ENCODE measurements around the gene ZNF564.

Gene ZNF564

DNA sequence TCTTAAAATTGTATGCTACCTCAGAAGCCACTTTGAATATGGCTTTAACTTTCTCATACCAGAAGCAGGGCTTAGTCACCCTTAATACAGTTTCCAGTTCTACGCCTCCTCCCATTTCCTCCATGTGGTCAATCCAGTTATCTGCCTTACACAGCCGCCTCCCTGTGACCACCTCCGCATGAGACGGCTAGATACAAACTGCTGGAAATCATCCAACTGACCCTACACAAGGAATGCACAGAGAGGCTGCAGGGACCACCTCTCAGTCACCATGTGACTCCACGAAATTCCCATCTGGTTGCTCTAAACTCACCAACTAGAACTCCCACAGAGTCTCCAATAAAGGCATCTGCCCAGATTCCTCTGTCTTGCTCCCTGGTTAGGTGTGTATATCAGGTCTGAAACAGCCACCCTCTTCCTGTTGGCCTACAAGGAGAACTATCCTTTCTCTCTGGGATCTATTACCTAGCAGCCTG lies 6.8 kb downstream of the ZNF564 start:
- TF ChIP-seq, protein P1, sequence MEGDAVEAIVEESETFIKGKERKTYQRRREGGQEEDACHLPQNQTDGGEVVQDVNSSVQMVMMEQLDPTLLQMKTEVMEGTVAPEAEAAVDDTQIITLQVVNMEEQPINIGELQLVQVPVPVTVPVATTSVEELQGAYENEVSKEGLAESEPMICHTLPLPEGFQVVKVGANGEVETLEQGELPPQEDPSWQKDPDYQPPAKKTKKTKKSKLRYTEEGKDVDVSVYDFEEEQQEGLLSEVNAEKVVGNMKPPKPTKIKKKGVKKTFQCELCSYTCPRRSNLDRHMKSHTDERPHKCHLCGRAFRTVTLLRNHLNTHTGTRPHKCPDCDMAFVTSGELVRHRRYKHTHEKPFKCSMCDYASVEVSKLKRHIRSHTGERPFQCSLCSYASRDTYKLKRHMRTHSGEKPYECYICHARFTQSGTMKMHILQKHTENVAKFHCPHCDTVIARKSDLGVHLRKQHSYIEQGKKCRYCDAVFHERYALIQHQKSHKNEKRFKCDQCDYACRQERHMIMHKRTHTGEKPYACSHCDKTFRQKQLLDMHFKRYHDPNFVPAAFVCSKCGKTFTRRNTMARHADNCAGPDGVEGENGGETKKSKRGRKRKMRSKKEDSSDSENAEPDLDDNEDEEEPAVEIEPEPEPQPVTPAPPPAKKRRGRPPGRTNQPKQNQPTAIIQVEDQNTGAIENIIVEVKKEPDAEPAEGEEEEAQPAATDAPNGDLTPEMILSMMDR (IDR thresholded peaks at IDR 0.05; ENCODE audit: extremely low read depth, missing control alignments) = no peak
- DNase-seq (ENCODE audit: low spot score) = no peak

DNA sequence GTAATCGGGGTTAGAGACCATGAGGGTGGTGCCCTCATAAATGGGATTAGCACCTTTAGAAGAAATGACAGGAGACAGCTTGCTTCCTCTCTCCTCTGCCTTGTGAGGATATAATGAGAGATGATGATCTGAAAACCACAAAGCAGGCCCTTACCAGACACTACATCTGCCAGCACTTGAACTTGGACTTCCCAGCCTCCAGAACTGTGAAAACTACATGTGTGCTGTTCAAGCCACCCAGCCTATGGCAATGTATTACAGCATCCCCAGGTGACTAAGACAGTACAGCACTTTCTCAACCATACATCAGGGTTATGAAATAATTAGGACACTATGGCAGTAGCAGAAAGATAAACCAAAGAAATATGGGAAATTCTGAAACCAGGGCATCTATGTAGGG lies 7.4 kb downstream of the ZNF564 start:
- TF ChIP-seq, protein P1 (IDR thresholded peaks at IDR 0.05; ENCODE audit: extremely low read depth, missing control alignments) = no peak
- no peak for DNase-seq (ENCODE audit: low spot score)

DNA sequence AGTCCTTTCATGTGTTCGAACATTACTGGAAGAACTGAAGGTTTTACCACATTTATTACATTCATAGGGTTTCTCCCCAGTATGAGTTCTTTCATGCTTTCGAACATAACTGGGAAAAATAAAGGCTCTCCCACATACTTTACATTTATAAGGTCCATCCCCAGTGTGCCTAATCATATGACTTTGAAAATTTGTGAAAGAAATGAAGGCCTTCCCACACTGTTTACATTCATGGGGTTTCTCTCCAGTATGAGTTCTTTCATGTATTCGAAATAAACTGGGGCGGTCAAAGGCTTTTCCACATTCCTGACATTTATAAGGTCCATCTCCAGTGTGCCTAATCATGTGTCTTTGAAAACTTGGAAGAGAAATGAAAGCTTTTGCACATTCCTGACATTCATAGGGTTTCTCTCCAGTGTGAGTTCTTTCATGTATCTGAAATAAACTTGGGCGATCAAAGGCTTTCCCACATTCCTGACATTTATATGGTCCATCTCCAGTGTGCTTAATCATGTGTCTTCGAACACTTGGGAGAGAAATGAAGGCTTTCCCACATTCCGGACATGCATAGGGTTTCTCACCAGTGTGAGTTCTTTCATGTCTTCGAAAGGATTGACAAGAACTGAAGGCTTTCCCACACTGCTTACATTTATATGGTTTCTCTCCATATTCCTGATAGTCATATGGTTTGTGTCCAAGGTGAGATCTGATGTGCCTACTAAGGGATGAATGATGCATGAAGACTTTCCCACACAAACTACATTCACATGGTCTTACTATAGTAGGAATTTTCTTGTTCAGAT lies 24.0 kb downstream of the ZNF564 start:
- TF ChIP-seq, protein P1 (IDR thresholded peaks at IDR 0.05; ENCODE audit: extremely low read depth, missing control alignments) = no peak
- DNase-seq (ENCODE audit: low spot score) = no peak

DNA sequence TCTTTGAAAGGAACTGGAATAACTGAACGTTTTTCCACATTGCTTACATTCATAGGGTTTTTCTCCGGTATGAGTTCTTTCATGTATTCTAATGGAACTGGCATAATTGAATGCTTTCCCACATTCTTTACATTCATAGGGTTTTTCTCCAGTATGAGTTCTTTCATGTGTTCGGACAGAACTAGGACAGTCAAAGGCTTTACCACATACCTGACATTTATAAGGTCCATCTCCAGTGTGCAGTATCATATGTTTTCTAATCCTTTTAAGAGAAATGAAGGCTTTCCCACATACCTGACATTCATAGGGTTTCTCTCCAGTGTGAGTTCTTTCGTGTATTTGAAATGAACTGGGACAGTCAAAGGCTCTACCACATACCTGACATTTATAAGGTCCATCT lies 24.7 kb downstream of the ZNF564 start:
- DNase-seq (ENCODE audit: low spot score) = no peak
- TF ChIP-seq, protein P1 (IDR thresholded peaks at IDR 0.05; ENCODE audit: extremely low read depth, missing control alignments) = no peak

DNA sequence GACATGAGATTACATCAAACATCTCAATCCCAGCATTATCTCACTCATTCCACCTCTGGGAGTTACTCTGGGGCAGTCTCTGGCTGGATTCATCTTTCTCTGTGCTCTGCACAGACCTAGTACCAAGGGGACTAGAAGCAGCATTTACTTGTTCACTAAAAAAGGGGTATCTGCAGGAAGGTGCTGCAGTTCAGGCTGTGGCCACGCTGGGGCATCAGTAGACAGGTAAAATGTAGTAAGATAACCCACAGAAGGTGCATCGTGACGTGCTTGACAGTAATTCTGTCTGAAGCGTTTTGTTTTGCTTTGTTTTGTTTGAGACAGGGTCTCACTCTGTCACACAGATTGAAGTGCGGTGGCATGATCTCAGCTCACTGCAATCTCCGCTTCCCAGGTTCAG lies 29.3 kb downstream of the ZNF564 start:
- no peak for DNase-seq (ENCODE audit: low spot score)
- TF ChIP-seq, protein P1 (IDR thresholded peaks at IDR 0.05; ENCODE audit: extremely low read depth, missing control alignments) = no peak

DNA sequence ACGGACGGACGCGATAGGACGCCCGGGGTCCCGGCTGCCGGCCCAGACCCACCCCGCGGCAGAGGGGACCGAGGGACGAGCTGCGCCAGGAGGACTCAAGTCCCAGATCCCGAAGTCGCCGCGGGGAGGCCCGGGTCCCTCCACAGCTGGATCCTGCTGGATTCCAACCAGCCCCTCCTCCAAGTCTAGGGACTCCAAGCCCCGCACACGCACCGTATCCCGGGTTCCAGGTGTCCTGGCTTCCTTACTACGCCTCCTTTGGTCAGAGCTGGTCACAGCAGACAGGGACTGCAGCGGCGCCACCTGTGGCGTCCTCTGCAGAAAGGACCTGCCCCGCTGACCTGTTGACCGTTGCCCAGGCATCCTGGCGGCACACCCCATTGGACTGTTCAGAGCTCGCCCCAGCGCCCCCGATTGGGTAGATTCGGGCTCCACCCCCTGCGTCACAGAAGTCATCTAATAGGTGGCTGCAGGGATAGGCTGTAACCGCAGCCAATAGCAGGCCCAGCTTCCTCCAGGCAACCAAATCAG lies 37.7 kb downstream of the ZNF564 start:
- TF ChIP-seq, protein P1 (IDR thresholded peaks at IDR 0.05; ENCODE audit: extremely low read depth, missing control alignments) = no peak
- no peak for DNase-seq (ENCODE audit: low spot score)

DNA sequence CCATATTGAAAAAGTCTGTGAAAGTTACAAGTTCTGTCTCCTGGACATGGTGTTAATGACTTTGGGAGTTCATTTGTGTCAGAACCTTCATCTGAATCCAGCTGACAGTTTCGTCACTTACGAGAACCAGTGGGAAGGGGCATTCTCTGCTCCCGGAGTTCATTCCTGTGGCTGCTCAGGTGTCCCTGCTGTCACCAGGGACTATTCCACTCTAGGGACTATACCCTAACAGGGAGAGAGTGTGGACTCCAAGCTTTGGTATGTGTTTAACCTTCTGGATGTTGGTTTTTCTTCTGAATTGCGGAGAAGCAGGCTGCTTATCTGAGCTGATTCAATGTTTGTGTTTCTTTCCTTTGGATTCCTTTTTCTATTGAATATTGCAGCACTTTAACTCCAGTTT lies 54.2 kb downstream of the ZNF564 start:
- no peak for DNase-seq (ENCODE audit: low spot score)
- TF ChIP-seq, protein P1 (IDR thresholded peaks at IDR 0.05; ENCODE audit: extremely low read depth, missing control alignments) = no peak
